ENCODE results near the gene PDE10A.
"Not testable (repeated sequence)": the region's sequence is repeated elsewhere in the genome, so short reads cannot be mapped to it uniquely, and the experiment has no call there.

The PDE10A gene

GRCh38 chr6:165611294-165611693 lies 51.7 kb downstream of the PDE10A start:
- DNase-seq (ENCODE audit: insufficient read length, low spot score) (no peak), FAIRE-seq (no peak)
- no peak for TF ChIP-seq POLR2A (IDR thresholded peaks at IDR 0.05; ENCODE audit: low read depth, low read length)

DNA sequence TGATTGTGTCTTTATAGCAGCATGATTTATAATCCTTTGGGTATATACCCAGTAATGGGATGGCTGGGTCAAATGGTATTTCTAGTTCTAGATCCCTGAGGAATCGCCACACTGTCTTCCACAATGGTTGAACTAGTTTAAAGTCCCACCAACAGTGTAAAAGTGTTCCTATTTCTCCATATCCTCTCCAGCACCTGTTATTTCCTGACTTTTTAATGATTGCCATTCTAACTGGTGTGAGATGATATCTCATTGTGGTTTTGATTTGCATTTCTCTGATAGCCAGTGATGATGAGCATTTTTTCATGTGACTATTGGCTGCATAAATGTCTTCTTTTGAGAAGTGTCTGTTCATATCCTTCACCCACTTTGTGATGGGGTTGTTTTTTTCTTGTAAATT lies 54.5 kb downstream of the PDE10A start:
- DNase-seq (ENCODE audit: insufficient read length, low spot score); FAIRE-seq: not testable (repeated sequence)

GRCh38 chr6:165606740-165607008 lies 56.4 kb downstream of the PDE10A start:
- no peak for TF ChIP-seq POLR2A (IDR thresholded peaks at IDR 0.05; ENCODE audit: low read depth, low read length)
- FAIRE-seq (no peak), DNase-seq (ENCODE audit: insufficient read length, low spot score) (no peak)

- no peak for DNase-seq (ENCODE audit: insufficient read length, low spot score)
- no peak for FAIRE-seq
- TF ChIP-seq POLR2A (IDR thresholded peaks at IDR 0.05; ENCODE audit: low read depth, low read length) = no peak
Measured at GRCh38 chr6:165605901-165606739, 56.9 kb downstream of the PDE10A start.

DNA sequence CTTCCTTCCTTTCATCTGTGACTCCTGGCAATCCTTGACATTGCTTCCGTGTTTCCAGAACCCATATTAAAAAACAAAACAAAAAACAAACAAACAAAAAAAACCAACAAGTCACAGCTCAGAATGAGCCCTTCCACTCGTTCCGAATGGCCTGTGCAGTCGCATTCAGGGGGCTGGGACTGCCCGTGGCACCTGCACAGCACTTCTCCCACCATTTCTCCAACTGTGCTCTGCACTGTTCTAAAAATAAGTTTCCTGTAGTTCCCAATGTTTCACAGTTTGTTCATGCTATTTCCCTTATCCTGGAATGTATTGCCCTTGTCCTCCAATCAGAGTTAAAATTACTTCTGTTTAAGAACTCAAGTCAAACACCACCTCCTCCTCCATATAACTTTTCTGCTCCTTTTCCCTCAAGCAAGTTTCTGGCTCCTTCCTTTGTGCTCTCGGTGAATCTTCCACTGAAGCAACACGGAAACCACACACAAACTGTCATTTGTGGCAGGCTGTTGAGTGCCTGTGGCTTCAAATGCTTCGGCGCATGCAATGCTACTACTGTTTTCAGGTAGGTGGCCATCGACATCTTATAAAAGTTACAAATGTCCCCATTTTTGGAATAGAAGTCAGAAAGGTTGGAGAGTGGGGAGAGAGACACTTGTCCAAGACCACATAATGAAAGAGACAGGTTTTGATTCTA lies 57.7 kb downstream of the PDE10A start:
- no peak for DNase-seq (ENCODE audit: insufficient read length, low spot score)
- no peak for TF ChIP-seq POLR2A (IDR thresholded peaks at IDR 0.05; ENCODE audit: low read depth, low read length)
- no peak for FAIRE-seq

DNA sequence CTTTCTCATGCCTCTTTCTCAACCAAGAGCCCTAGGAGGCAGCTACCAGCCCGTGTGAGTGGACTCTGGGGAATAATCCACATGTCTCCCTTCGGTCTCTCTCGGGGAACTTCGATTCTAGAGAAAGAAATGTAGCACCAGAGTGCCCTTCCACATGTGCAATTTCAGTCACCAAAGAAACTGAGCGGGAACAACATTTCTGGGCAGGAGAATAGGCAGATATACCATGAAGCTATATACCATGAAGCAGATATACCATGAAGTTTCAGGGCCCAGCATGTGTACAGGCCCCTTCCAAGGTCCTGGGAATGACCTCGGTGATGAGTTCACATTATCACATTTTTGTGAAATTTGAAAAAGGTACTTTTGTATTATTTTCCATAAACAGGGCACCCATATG lies 60.8 kb downstream of the PDE10A start:
- DNase-seq (ENCODE audit: insufficient read length, low spot score) (no peak), FAIRE-seq (no peak)
- no peak for TF ChIP-seq POLR2A (IDR thresholded peaks at IDR 0.05; ENCODE audit: low read depth, low read length)

DNA sequence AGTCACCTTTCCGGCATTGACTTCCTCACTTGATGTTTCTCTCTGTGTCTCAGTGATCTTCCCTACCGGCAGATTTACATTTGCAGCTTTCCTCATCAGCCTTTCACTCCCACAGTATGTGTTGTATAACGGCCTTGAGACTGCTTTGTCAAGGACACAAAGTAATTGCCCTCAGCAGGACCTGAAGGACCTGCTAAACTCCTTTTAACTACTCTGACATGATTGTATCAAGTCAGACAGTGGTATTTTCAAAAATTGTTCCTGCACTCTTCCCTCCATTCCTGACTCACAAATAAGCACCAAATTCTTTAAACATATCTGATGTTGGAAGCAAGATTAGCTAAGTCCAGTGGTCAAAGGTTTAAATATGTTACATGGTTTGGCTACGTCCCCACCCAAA lies 62.4 kb downstream of the PDE10A start:
- no peak for TF ChIP-seq POLR2A (IDR thresholded peaks at IDR 0.05; ENCODE audit: low read depth, low read length)
- DNase-seq (ENCODE audit: insufficient read length, low spot score) (no peak), FAIRE-seq (no peak)

GRCh38 chr6:165599596-165600487 lies 63.2 kb downstream of the PDE10A start:
- no peak for FAIRE-seq
- TF ChIP-seq POLR2A (IDR thresholded peaks at IDR 0.05; ENCODE audit: low read depth, low read length) = no peak

GRCh38 chr6:165599121-165599520 lies 63.9 kb downstream of the PDE10A start:
- no peak for FAIRE-seq

More at GRCh38 chr6:165599596-165600487, 63.2 kb downstream of the PDE10A start:
- no peak for DNase-seq (ENCODE audit: insufficient read length, low spot score)

DNA sequence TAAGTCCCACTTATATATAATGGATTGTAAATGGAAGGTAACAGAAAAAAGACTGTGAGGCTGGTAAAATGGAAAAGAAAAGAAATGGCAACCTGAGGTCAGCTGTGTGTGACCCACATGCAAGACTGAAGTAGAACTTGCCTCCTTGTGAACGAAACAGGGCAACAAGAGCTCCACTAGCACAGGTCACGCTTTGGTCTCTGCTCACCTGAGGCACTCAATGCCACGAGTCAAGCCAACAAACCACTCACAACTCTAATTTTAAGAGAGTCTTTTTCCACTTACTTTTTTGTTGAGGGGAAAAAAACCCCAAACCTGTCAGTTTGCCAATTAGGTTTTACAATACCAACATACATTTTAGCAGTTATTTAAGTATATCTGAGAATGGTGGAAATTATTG lies 65.2 kb downstream of the PDE10A start:
- TF ChIP-seq POLR2A (IDR thresholded peaks at IDR 0.05; ENCODE audit: low read depth, low read length) = no peak
- FAIRE-seq (no peak), DNase-seq (ENCODE audit: insufficient read length, low spot score) (no peak)

More at GRCh38 chr6:165599121-165599520, 63.9 kb downstream of the PDE10A start:
- no peak for DNase-seq (ENCODE audit: insufficient read length, low spot score)
- no peak for TF ChIP-seq POLR2A (IDR thresholded peaks at IDR 0.05; ENCODE audit: low read depth, low read length)

DNA sequence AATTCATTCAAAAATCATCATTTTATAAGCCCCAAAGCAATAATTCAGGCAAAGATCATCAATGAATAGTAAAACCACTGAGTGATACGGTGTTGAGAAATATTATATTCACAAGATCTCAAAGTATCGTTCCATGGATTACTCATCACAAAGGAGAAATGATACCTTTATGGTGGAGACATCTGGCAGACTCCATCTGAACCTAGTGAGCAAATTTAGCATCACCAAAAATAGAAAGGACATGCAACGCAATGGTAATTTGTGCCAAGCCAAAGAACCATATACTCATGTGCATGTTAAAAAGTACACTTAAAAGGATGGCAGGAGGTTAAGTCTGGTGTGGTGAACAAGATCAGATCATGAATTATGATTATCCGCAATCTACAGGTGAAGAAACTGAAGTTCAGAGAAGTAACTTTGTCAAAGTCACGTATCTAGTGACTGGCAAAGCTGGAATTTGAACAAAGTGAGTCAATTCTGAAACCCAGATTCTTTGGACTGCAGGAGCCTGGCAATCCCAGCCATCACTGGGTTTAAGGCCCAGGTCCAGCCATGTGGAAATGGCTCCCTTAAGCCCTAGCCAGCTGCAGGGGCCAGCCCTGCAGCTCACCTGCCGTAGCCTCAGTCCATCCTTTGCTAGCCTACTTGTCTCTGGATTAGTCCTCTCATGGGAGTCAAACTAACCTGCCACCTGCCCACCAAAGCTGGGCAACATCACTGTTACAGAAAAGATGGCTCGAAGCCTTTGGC lies 68.3 kb downstream of the PDE10A start:
- DNase-seq (ENCODE audit: insufficient read length, low spot score) (no peak), FAIRE-seq (no peak)
- TF ChIP-seq POLR2A (IDR thresholded peaks at IDR 0.05; ENCODE audit: low read depth, low read length) = no peak

DNA sequence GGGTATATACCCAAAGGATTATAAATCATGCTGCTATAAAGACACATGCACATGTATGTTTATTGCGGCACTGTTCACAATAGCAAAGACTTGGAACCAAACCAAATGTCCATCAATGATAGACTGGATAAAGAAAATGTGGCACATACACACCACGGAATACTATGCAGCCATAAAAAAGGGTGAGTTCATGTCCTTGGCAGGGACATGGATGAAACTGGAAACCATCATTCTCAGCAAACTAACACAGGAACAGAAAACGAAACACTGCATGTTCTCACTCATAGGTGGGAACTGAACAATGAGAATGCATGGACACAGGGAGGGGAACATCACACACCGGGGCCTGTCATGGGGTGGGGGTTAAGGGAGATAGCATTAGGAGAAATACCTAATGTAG lies 70.1 kb downstream of the PDE10A start:
- DNase-seq (ENCODE audit: insufficient read length, low spot score); FAIRE-seq: not testable (repeated sequence)

- DNase-seq (ENCODE audit: insufficient read length, low spot score) (no peak), FAIRE-seq (no peak)
- TF ChIP-seq POLR2A (IDR thresholded peaks at IDR 0.05; ENCODE audit: low read depth, low read length) = no peak
Measured at GRCh38 chr6:165588515-165588914, 74.5 kb downstream of the PDE10A start.

- no peak for TF ChIP-seq POLR2A (IDR thresholded peaks at IDR 0.05; ENCODE audit: low read depth, low read length)
- no peak for DNase-seq (ENCODE audit: insufficient read length, low spot score)
- FAIRE-seq = no peak
Measured at GRCh38 chr6:165587206-165587605, 75.8 kb downstream of the PDE10A start.
